NCI-H2081 treated with DMSO at 0.1 percent for 48 hours (cell line): Measurements from ENCODE around the gene IGLON5.

ENCODE experiments used
- DNase-seq: peaks from one replicate; lab custom pipeline; 2025; lab: John Stamatoyannopoulos, UW

IGLON5 gene

DNA sequence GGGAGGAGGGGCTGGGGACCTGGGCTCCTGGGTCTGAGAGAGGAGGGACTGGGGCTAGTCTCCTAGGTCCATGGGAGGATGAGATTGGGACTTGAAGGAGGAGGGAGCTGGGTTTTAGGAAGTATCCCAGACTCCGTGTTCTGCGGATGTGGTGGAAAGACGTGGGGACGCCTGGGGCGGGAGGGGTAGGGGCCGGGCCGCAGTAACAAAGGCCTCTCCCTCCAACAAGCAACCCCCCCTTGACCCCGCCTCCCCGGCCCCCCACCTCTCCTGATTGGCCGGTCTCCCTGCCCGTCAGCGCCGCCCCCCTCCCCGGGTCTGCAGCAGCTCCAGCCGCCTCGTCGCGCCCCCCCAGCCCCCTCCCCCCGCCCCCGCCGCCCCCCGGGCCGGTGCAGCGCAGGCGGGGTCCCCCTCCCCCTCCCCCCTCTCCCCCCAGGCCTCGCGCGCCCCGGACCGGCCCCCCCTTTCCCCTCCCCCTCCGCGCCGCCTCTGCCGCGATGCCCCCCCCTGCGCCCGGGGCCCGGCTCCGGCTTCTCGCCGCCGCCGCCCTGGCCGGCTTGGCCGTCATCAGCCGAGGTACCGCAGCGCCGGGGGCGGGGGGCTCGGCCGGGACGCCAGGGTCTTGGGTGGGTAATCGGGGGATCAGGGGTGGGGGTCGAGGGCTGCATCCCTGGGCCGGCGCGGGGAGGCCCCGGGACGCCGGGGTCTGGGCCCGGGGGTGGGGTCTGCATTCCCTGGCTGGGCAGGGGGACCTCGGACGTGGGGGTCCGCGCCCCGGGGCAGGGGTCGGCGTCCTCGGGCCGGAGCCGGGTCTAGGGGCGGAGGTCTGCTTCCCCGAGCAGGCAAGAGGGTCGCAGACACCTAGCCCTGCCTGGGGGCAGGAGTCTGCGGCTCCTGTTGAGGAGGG lies at the start of gene IGLON5:
Gene IGLON5 (plus strand): TSS at position 294 of the 907 bp plus-strand sequence. CDS start 204 bp downstream, at position 498.
- no peak for DNase-seq

DNA sequence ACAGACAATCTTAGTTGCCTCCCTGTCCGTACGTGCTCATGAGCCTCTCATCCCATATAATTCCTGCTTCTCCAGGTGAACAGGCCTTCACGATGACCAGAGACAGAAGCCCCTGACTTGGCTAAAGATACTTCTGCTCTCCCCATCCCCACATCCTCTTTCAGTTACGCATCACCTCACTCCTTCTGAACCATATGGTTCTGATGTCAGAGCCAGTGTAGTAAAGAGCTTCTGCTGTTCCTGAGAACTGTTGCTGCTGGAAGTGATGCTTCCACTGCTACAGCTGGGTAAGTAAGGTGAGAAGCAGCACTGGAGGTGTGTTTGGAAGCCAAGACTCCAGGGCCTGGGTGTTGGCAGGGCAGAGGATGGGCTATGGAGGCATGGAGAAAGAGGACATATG lies 47.6 kb upstream of the IGLON5 start:
- DNase-seq, result no peak

DNA sequence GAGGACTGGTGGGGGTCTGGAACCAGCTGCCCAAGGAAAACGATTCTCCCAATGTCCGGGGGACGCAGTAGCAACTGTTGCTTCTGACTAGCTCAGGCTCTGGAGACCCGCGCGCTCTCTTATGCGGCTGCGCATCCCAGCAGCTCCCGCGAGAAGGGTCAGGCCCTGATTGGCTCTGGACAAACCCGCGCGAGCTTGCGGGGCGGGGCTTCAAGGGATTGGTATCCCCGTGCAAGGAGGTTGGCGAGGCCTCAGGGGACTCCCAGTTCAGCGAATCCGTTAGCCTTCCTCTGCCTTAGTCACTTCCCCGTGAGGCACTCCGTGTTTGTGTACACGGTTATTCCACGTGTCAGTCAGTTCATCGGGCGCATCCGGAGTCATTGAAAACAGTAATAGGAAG lies 40.4 kb upstream of the IGLON5 start:
- DNase-seq, result no peak

DNA sequence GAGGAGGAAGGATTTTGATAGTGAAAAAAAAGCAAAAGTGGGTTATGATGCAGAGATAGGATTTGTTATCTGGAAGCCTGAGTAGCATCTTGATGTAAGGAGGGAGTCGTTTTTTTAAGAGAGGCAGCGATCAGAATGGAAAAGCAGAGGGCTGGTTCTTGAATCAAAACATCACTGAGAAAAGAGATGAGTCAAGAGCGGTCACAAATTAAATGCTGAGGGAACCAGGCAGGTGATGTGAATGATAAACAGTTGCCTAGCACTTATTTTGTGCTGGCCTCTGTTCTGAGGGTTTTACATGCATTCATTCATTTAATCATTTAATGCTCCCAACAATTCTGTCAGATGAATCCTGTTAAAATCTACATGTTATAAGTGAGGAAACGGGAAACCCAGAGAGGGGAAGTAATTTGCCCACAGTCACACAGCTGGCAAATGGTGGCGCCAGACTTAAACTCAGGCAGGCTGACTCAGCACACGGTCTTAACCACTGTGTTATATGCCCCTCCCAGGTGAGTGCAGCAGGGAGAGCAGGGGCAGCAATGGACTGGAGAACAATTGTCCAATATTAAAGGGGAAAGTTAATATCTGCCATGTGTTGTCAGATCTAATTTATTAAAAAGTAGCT lies 39.1 kb upstream of the IGLON5 start:
- DNase-seq, result no peak

DNA sequence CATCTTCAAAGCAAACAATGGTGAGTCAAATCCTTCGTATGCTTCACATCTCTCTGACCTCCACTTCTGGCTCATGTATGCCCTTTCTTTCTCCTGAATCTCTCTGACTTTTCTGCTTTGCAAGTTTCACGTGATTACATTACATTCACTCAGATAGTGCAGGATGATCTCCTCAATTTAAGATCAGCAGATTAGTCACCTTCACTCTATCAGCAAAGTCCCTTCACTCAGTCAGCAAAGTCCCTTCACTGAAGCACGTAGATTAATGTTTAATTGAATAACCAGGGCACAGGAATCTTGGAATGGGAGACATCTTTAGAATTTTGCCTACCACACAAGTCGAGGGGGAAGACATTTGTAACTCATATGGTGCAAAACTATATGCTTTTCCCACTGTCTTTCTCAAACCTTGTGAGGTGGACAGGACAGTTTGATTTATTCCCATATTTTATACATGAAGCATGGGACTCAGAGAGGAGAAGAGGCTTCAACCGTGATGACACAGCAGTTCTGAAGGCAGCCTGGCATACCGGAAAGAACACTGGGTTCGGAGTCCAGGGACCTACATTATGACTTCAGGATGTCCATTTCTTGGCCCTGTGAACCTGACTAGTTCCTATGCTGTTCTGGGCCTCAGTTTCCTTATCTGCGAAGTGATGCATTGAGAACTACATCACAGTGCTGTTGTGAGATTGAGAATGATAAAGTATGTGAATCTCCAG lies 37.2 kb upstream of the IGLON5 start:
- no peak for DNase-seq

DNA sequence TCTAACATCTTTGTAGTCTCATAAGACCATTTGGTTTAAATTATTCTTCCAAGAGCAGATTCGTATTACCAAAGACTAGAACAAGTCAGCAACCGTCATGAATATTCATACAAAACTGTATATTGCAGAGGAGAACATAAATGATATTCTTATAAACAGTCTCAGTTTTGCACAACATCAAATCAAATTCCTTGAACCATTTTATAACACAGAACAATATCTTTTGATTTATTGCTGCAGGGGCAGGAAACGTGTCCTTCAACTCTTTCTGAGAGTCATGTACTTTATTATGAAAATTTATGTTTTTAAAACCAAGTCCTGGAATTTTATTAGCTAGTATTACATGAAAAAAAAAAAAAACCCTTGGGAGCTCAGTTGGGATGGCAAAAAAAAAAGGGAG lies 34.3 kb upstream of the IGLON5 start:
- DNase-seq, result no peak

DNA sequence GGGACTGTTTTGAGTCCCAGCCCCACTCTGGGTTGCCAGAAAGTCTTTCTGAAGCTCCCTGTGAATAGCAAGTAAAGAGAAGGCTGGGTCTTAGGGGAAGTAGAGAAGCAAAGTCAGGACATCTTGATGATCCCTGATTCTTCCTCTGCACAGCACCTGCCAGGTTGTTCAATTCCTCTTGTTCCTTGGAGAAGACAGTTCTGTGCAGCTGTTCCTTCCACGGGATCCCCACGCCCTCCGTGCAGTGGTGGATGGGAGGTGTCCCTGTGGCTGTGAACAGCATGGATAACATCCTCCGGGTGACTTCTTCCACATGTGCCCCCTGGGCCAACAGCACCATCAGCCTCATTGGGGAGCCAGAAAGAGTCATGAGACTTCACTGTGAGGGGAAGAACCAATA lies 29.1 kb upstream of the IGLON5 start:
- no peak for DNase-seq

DNA sequence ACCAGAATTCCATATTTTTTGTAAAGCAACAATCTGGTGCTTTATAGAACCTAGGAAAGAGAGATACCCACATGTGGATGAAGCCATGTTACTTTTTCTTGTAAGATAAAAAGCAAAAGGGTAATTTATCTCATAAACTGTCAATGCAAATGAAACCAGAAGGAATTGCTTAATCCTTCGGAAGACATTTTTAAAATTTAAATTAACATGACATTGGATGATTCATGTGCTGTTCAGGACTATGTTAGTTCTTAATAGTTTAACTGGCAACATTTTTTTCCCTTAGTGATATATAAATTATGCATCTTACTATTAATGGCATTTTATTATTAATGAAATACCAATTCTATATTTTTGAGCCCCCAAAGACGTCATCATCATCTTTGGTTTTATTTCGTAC lies 25.8 kb upstream of the IGLON5 start:
- DNase-seq, result no peak

DNA sequence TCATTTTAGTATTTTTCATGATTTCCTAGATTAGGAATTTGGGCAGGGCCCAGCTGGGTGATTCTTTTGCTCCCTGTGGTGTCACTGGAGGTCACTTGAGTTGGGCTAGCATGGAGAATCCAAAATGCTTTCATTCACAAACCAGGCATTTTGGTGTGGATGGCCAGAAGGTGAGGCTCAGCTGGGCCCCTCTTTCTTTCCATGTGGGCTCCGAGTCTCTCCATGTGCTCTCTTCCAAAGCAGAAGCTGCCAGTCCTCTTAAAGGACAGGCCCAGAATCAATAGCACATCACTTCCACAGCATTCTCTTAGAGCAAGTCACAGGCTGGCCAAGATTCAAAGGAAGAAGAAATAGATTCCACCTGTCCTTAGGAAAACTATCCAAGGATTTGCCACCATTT lies 21.8 kb upstream of the IGLON5 start:
- DNase-seq, result no peak

DNA sequence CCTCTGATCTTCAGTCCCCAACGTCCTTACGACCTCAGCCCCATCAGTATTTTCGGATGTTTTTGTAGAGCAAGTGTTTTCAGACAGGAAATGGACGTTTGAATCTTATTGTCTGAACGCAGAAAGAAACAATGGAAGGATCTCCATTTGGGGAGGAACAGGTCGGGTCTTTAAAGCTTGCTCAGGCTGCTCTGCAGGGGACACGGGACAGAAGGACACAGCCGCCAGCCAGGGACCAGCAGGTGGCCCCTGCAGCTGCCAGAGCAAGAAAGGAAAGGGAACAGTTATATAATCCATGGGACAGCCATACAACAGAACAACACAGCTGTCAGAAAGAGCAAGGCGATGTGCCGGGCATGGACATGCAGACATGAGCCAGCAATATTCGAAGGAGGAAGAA lies 18.5 kb upstream of the IGLON5 start:
- DNase-seq, result no peak

DNA sequence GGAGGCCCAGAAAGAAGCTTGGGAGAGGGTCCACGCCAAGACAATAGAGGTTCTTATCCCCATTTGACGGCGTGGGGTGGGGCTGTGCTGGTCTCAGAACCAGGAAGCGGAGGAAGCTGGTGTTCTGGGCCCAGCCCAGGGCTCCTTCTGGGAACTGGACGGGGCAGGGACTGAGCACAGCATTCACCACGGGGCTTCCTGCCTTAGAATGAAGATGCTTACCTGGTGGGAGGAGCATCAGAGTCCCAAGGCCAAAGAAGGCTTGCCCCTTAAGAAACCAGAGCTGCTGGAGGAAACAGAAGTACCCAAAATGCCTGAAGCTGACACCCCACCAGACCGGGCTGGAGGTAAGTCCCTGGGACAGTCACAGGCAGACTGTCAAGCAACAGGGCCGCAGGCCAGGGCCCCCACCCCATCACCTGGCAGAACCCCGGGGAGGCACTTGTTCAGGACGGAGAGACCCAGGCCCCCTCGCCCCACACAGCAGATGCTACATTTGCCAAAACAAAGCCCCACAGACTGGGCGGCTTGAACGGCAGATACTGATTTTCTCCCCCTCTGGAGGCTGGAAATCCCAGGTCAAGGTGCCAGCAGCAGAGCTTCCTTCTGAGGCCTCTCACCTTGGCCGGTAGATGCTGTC lies 17.8 kb upstream of the IGLON5 start:
- DNase-seq, result no peak

DNA sequence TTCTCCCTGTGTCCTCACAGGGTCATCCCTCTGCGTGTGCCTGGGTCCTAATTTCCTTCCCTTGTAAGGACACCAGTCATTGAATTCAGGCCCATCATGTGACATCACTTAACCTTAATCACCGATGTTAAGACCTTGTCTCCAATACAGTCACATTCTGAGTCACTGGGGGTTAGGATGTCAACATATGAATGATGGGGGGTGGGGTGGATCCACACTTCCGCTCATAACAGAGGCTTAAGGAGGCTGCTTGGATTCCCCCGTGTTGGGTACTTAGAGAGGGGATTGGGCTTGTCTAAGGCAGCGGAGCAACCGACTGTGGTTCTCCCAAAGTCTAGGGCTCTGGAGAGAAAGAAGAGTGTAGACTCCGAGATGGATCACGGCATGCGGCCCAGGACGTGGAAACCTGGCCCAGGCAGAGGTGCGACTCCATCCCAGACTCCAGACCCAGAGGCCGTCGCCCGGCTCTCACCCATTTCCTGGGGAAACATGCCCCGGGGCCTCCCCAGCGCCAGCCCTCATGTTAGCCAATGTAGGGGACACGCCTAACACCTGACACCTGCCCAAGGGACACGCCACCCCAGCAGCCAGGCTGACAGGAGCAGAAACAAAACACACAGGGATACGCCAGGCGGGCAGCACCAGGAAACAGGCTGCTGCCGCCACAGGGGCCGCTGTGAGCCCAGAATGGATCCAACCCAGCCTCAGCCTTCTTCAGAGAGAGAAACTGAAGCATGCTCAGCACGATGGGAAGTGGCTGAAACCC lies 17.1 kb upstream of the IGLON5 start:
- no peak for DNase-seq

DNA sequence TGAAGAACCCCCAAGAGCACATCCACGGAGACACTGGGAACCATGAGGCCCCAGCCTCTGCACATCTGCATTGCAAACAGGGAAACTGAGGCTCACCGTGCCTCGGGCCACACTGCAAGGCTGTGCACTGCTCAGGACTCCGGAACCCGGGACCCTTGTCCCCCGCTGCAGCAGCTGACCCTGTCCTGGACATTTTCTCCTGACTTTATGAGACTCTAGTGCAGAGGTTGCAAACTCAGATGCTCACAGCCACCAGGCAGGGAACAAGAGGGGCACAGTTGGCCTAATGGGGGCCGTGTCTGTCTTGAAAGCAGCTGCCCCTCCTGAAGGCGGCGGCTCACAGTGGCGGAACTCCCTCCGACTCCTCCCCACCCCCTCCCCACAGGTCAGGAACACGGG lies 16.5 kb upstream of the IGLON5 start:
- no peak for DNase-seq

DNA sequence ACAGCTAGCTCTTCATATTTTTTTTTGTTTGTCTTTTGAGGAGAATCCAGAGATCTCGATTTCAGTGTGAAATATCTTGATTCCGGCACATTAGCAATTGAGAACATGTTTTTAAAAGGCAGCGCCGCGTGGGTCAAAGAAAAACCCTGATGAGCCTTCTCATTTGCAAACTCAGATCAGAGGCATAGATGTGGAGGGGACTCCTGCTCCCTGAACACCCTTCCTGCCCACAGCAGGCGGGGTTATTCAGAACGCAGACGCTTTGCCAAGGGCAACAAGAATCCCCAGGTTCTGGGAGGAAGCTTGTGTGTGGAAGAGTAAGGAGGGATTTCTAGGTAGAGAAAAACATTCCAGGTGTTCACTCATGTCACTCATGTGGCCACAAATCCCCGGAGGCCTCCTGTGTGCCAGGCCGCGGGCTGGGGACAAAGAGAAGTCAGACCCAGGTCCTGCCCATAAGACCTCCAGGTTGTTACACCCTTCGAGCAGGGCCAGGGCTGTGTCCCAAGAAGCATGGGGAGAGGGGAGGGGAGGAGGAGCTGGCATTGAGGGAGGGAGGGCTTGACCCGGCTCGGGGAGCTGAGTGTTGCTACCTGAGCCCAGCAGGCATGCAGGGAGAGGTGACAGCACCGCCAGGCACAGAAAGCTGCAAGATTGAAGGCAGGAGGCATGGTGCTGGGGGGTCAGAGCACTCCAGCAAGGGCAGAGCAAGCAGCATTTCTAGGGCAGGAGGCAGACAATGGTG lies 15.9 kb upstream of the IGLON5 start:
- DNase-seq, result no peak

DNA sequence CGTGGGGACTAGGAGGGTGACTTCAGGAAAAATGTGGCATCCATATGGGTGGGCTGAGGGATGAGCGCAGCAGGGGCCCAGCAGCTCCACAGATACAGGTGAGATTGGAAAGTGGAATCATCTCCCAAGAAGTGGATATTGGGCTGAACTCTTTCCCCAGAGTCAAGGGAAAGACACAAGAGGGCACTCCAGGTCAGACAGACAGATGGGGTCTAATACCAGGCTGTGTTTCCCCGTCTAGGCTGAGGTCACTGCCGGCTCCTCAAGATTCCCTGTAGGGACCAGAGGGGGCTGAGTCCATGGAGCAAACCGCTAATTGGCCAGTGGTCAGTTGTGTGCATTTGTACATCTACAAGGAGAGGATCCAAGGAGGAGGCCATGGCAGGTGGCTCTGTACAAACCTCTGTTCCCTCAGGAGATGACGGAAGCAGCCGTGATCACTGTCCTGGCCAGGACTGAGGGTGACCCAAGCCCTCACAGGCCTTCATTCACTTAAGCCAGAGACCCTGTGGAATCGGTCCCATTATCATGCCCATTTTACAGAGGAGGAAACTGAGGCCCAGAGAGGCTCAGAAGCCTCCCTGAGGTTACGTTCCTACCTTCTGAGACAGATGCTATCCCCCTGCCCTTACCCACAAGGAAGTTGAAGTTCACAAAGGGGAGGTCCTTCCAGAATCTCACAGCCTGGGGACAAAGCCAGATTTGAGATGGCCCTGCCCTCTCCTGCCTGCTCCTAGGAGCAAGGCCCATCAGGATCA lies 14.9 kb upstream of the IGLON5 start:
- DNase-seq, result no peak

DNA sequence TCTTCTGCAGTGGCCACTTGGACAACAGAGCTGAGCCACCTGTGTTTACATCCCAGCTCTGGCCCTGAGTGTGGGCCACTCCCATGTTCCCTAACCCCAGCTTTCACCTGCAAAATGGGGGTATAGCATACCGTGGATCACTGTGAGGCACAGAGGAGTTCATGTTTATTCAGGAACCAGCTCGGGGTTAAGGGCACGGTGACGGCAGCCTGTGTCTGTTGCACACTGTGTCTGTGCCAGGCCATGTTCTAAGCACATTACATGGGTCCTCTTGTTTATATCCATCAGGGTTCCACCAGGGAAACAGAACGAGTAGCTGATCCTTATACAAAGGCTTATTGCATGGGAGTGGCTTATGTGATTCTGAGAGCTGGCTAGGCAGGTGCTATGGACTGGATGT lies 14.0 kb upstream of the IGLON5 start:
- DNase-seq, result no peak

DNA sequence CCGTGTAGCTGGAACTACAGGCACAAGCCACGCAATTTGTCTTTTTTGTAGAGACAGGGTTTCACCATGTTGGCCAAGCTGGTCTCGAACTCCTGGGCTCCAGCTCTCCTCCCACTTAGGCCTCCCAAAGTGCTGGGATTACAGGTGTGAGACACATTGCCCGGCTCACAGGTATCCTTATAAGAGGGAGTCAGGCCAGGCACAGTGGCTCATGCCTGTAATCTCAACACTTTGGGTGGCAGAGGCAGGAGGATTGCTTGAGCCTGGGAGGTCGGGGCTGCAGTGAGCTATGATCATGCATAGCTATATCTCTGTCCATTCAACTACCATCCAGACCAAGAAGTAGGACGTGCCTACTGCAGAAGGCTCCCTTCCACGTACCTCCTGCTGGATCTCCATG lies 10.2 kb upstream of the IGLON5 start:
- no peak for DNase-seq

DNA sequence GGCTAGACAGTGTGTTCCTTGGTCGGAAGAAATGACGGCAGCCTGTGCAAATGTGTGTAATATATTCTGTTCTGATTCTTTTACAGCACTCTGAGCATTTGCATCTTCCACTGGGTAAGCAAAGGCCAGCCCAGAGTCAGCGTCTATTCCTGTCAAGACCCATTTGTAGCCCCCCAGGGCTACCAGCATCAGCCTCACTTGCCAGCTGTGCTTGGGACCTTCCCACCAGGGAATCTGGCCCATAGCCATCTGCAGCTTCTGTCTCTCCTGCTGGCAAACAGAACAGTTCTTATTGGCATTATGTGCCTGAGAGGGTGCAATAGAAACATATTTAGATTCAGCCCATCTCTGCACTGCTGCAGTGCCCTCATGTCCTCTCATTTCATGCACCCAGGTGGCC lies 6.0 kb upstream of the IGLON5 start:
- no peak for DNase-seq

DNA sequence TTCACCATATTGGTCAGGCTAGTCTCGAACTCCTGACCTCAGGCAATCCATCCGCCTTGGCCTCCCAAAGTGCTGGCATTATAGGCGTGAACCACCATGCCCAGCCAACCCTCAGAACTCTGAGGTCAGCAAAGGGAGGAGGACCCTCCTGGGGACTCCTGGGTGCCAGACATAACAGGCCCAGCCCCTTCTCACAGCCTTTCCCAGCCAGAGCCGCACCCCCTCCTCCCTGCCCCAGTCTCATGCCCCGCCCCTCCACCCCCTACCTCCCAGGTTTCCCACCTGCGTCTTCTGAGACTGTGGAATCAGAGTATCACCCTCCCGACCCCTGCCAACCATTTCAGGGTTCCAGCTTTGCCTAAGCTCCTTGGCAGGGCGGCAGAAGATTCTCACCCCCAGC lies 5.2 kb downstream of the IGLON5 start:
- no peak for DNase-seq

DNA sequence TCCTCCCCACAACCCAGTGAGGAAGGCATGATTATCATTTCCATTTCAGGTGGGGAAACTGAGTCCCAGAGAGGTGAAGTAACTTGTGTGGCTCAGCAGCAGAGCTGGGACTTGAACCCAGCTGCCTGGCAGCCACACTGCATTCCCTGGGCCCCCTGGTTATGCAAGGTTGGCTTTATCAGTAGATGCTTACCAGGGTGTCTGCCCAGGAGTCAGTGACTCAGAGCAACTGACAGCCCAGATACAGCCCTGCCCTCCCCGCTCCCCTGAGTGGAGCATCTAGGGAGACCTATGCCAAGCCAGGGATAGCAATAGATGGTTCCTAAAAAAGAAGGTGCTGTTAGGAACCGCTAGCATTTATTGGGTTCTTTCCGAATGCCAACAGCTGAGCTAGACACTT lies 5.9 kb downstream of the IGLON5 start:
- DNase-seq, result no peak
